ENCODE measurements around the gene USP6NL.

DNA sequence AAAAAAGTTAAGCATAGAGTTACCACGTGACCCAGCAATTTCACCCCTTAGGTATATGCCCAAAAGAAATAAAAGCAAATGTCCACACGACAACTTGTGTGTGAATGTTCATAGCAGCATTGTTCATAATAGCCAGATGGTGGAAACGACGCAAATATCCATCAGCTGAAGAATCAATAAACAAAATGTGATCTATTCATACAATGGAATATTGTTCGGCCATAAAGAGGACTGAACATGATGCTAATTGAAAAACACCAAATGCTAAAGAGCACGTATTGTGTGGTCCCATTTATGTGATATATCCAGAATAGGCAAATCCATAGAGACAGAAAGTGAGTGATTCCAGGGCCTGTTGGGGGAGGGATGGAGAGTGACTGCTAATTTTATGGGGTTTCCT lies 18.3 kb upstream of the USP6NL start:
- TF ChIP-seq JUN (CRISPR knock-in tag; IDR thresholded peaks at IDR 0.05) (no peak), SMAD3 (CRISPR knock-in tag; IDR thresholded peaks at IDR 0.05; ENCODE audit: borderline replicate concordance) (no peak), SP1 (CRISPR knock-in tag; conservative IDR thresholded peaks at IDR 0.05) (no peak), CBFB (CRISPR knock-in tag; IDR thresholded peaks at IDR 0.05; ENCODE audit: low read depth) (no peak), CREB1 (CRISPR knock-in tag; IDR thresholded peaks at IDR 0.05) (no peak)
- TF ChIP-seq, protein P1, sequence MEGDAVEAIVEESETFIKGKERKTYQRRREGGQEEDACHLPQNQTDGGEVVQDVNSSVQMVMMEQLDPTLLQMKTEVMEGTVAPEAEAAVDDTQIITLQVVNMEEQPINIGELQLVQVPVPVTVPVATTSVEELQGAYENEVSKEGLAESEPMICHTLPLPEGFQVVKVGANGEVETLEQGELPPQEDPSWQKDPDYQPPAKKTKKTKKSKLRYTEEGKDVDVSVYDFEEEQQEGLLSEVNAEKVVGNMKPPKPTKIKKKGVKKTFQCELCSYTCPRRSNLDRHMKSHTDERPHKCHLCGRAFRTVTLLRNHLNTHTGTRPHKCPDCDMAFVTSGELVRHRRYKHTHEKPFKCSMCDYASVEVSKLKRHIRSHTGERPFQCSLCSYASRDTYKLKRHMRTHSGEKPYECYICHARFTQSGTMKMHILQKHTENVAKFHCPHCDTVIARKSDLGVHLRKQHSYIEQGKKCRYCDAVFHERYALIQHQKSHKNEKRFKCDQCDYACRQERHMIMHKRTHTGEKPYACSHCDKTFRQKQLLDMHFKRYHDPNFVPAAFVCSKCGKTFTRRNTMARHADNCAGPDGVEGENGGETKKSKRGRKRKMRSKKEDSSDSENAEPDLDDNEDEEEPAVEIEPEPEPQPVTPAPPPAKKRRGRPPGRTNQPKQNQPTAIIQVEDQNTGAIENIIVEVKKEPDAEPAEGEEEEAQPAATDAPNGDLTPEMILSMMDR (IDR thresholded peaks at IDR 0.05): no peak
- TF ChIP-seq, protein P2, sequence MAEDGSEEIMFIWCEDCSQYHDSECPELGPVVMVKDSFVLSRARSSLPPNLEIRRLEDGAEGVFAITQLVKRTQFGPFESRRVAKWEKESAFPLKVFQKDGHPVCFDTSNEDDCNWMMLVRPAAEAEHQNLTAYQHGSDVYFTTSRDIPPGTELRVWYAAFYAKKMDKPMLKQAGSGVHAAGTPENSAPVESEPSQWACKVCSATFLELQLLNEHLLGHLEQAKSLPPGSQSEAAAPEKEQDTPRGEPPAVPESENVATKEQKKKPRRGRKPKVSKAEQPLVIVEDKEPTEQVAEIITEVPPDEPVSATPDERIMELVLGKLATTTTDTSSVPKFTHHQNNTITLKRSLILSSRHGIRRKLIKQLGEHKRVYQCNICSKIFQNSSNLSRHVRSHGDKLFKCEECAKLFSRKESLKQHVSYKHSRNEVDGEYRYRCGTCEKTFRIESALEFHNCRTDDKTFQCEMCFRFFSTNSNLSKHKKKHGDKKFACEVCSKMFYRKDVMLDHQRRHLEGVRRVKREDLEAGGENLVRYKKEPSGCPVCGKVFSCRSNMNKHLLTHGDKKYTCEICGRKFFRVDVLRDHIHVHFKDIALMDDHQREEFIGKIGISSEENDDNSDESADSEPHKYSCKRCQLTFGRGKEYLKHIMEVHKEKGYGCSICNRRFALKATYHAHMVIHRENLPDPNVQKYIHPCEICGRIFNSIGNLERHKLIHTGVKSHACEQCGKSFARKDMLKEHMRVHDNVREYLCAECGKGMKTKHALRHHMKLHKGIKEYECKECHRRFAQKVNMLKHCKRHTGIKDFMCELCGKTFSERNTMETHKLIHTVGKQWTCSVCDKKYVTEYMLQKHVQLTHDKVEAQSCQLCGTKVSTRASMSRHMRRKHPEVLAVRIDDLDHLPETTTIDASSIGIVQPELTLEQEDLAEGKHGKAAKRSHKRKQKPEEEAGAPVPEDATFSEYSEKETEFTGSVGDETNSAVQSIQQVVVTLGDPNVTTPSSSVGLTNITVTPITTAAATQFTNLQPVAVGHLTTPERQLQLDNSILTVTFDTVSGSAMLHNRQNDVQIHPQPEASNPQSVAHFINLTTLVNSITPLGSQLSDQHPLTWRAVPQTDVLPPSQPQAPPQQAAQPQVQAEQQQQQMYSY (CRISPR knock-in tag; IDR thresholded peaks at IDR 0.05): no peak
- TF ChIP-seq, protein P3, sequence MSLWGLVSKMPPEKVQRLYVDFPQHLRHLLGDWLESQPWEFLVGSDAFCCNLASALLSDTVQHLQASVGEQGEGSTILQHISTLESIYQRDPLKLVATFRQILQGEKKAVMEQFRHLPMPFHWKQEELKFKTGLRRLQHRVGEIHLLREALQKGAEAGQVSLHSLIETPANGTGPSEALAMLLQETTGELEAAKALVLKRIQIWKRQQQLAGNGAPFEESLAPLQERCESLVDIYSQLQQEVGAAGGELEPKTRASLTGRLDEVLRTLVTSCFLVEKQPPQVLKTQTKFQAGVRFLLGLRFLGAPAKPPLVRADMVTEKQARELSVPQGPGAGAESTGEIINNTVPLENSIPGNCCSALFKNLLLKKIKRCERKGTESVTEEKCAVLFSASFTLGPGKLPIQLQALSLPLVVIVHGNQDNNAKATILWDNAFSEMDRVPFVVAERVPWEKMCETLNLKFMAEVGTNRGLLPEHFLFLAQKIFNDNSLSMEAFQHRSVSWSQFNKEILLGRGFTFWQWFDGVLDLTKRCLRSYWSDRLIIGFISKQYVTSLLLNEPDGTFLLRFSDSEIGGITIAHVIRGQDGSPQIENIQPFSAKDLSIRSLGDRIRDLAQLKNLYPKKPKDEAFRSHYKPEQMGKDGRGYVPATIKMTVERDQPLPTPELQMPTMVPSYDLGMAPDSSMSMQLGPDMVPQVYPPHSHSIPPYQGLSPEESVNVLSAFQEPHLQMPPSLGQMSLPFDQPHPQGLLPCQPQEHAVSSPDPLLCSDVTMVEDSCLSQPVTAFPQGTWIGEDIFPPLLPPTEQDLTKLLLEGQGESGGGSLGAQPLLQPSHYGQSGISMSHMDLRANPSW (CRISPR knock-in tag; conservative IDR thresholded peaks at IDR 0.05; ENCODE audit: low read depth): no peak
